HFFc6 (cell line): ENCODE data around the gene ERC2. TPM values are rescaled to one million over a fixed set of nuclear protein-coding genes. Genes with fewer than 3 reads are reported as not detected.

Experiments used
- DNase-seq: peaks from one replicate; pipeline ENCODE4 v3.0.0-alpha.2; 2018
- H3K27ac Mint-ChIP-seq: 2 replicates; pipeline ENCODE4 v1.8.0; 2020; ENCODE audit warnings: mild to moderate bottlenecking, mixed read lengths
- H3K27me3 Mint-ChIP-seq: 2 replicates; pipeline ENCODE4 v1.8.0; 2021; ENCODE audit warnings: mild to moderate bottlenecking, moderate library complexity, mixed read lengths; ENCODE audit not compliant: insufficient read depth
- H3K36me3 Mint-ChIP-seq: 2 replicates; pipeline ENCODE4 v1.8.0; 2021; ENCODE audit warnings: low read depth, mixed read lengths
- H3K4me1 Mint-ChIP-seq: 2 replicates; pipeline ENCODE4 v1.8.0; 2020; ENCODE audit warnings: low read depth, mixed read lengths
- H3K4me3 Mint-ChIP-seq: 2 replicates; pipeline ENCODE4 v1.8.0; 2020; ENCODE audit warnings: mild to moderate bottlenecking, moderate library complexity, mixed read lengths
- H3K9me3 Mint-ChIP-seq: 2 replicates; pipeline ENCODE4 v1.8.0; 2020; ENCODE audit warnings: mild to moderate bottlenecking, mixed read lengths
- total RNA-seq, 6 experiments: library from RNA; stranded (reverse); fragmentation: NEBNext Ultra II Directional; extraction: Animal tissue kit (Norgen Biotek cat#: 25700); gene quantifications; 2 replicates in 1 of 6; 3 replicates in 5 of 6; pipeline ENCODE4 v1.2.3, GENCODE V29; 2021
- TF ChIP-seq, protein P1 (sequence below): fragments of 200-600 bp; sonication (generic); IDR thresholded peaks from 2 replicates; pipeline ENCODE4 v1.5.0; 2021; ENCODE audit warnings: antibody characterized with exemption, mild to moderate bottlenecking

Gene ERC2
- total RNA-seq, 6 experiments from 2014 or later: 0.11 TPM; not detected in 5

DNA sequence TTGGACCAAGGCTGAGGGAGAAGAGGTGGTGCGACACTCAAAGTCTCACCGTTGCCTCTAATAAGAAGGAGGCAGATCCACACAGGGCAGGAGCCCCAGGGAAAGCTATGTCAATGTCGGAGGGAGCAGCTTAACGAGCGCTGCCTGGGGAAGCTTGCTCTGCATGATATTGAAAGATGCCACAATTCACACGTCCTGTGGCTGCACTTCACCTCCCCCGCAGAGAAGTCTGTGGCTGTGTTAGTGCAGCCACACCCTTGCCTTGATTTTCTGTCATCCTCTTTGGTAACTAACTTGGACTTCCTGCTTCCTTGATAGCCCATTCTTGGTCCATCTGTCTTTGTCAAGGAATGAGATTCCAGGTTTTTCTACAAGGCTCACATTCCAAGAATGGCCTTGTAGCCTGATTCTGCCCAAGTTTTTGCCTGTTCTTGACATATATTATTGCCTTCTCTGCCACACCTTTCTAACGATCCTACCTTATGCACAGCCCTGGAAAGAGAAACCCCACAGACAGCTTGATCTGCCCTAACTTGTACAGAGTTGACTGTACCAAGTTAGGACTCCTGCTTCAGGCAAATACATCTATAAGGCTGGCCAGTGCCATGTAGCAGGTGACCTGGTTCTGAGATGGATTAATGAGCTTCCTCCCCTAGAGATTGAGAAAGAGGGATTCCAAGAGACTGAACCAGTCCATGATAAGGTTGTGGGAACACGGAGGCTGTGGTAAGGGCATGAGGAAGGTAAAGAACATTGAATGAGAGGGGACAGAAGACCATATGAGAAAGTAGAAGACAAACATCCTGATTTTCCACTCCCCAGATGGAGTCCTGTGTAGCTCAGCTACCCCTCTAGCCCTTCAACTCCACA, 828.1 kb downstream of the ERC2 start:
- no peaks in the 10 kb centered on the region for H3K9me3 Mint-ChIP-seq
- TF ChIP-seq, protein P1, sequence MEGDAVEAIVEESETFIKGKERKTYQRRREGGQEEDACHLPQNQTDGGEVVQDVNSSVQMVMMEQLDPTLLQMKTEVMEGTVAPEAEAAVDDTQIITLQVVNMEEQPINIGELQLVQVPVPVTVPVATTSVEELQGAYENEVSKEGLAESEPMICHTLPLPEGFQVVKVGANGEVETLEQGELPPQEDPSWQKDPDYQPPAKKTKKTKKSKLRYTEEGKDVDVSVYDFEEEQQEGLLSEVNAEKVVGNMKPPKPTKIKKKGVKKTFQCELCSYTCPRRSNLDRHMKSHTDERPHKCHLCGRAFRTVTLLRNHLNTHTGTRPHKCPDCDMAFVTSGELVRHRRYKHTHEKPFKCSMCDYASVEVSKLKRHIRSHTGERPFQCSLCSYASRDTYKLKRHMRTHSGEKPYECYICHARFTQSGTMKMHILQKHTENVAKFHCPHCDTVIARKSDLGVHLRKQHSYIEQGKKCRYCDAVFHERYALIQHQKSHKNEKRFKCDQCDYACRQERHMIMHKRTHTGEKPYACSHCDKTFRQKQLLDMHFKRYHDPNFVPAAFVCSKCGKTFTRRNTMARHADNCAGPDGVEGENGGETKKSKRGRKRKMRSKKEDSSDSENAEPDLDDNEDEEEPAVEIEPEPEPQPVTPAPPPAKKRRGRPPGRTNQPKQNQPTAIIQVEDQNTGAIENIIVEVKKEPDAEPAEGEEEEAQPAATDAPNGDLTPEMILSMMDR: no peak
- H3K27me3 Mint-ChIP-seq: peaks cover 14% of the 10 kb centered on the region
- H3K36me3 Mint-ChIP-seq: no peaks in the 10 kb centered on the region
- peaks cover 14% of the 10 kb centered on the region; the same call in 1 of the 2 replicates for H3K4me1 Mint-ChIP-seq
- no peak for DNase-seq
- no peak overlapping the region for H3K4me3 Mint-ChIP-seq
- H3K27ac Mint-ChIP-seq: no peak overlapping the region

DNA sequence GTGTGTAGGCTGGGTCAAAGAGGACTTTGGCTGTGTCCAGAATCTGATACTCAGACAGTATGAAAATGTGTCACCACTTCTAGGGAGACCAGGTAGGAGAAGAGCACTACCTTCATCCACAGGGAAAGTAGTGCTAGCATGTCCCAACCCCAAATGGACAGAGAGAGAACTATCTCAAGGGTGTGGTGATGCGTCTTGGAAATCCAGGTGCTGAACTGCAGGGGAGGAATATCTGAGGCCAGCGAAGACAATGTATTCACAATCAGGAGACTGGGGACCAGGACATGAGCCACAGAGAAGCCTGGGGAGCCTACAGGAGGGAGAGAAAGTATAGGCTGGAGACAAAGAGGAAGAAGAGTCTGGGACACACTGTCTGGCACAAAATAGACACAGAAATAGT, 829.1 kb downstream of the ERC2 start:
- H3K36me3 Mint-ChIP-seq: no peaks in the 10 kb centered on the region
- H3K9me3 Mint-ChIP-seq: no peaks in the 10 kb centered on the region
- TF ChIP-seq, protein P1: no peak
- H3K4me3 Mint-ChIP-seq: no peak overlapping the region
- no peak for DNase-seq
- peaks cover 19% of the 10 kb centered on the region; the same call in 1 of the 2 replicates for H3K4me1 Mint-ChIP-seq
- H3K27ac Mint-ChIP-seq: no peak overlapping the region
- H3K27me3 Mint-ChIP-seq: peaks cover 14% of the 10 kb centered on the region

DNA sequence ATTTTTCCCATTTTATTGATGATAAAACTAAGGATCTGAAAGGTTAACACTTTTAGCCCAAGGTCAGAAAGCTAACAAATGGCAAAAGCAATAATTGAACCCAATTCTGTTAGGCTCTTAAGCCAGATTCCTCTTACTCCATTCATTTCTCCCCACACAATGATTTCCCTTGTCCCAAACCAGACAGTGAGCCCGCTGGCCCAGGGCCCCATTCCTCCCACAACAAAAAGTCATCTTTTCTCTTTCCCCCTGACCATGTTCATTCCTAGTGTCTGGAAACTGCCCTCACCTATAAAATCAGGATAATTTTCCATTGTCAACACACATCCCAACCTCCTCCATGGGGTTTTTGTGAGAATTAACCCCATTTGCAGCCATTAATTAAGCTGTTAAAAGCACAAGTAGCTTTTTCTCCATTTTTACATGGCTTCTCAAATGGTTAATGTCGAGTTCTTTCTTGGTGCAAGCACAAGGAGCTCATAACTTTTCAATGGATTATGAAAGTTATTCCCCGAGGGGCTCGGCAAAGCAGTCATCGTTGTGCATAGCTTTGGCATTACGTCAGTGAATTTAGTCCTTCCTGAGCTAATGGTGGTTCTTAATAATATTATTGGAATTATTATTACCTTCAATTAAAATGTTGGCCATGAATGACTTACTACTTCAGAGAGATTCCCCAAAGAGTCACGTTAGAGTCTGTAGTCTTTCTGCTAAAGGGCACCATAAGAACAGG, 830.2 kb downstream of the ERC2 start:
- Mint-ChIP-seq H3K36me3 (no peaks in the 10 kb centered on the region), H3K27me3 (peaks cover 14% of the 10 kb centered on the region), H3K4me3 (no peak overlapping the region), H3K4me1 (peaks cover 25% of the 10 kb centered on the region; the same call in 1 of the 2 replicates), H3K27ac (no peak overlapping the region), H3K9me3 (no peaks in the 10 kb centered on the region)
- DNase-seq: no peak
- TF ChIP-seq, protein P1: no peak

DNA sequence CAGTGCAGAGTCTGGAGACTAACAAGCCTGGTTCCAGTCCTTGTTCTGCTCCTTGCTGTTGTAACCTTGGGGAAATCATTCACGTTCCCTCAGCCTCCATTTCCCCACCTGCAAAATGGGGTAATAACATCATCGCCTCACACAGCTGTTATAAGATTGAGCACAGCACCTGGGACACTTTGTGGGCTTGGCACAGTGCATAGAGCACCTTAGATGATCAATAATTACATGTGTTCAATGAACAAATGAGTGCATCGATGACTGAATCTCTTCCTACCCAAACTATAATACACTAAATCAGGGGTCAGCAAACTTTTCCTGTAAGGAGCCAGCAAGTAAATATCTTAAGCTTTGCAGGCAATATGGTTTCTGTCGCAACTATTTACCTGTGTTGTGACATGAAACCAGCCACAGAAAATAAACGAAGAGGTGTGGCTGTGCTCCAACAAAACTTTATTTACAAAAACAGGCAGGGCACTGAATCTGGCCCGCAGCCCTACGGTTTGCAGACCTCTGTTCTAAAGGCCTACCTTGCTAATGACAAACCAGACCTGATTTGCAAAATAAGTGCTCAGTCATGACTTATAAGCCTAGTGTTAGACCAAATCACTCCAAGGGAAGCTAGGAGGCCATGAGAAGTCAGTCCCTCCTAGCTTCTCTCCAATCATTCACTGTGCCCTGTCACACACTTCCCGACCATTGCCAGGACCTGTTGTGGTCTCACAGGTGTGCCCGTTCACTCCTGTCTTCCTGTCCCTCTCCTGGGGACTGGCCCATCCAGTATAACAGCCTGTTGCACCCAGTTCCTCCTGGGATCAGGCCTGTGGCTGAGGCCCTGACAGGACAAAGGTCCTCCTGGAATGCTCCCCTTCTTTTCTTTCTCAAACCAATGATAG, 831.7 kb downstream of the ERC2 start:
- no peaks in the 10 kb centered on the region for H3K9me3 Mint-ChIP-seq
- peaks cover 16% of the 10 kb centered on the region; the same call in 1 of the 2 replicates for H3K4me1 Mint-ChIP-seq
- no peak for DNase-seq

More for the DNA sequence above, 831.7 kb downstream of the ERC2 start:
- Mint-ChIP-seq H3K27ac (no peak overlapping the region), H3K27me3 (peaks cover 16% of the 10 kb centered on the region), H3K36me3 (no peaks in the 10 kb centered on the region), H3K4me3 (no peak overlapping the region)
- TF ChIP-seq, protein P1: no peak
